ENCODE measurements around the gene VDR.

- TF ChIP-seq, protein P1, sequence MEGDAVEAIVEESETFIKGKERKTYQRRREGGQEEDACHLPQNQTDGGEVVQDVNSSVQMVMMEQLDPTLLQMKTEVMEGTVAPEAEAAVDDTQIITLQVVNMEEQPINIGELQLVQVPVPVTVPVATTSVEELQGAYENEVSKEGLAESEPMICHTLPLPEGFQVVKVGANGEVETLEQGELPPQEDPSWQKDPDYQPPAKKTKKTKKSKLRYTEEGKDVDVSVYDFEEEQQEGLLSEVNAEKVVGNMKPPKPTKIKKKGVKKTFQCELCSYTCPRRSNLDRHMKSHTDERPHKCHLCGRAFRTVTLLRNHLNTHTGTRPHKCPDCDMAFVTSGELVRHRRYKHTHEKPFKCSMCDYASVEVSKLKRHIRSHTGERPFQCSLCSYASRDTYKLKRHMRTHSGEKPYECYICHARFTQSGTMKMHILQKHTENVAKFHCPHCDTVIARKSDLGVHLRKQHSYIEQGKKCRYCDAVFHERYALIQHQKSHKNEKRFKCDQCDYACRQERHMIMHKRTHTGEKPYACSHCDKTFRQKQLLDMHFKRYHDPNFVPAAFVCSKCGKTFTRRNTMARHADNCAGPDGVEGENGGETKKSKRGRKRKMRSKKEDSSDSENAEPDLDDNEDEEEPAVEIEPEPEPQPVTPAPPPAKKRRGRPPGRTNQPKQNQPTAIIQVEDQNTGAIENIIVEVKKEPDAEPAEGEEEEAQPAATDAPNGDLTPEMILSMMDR (IDR thresholded peaks at IDR 0.05; ENCODE audit: low read depth, low read length): no peak
- TF ChIP-seq EZH2phosphoT487 (IDR thresholded peaks at IDR 0.05; ENCODE audit: low read depth): no peak
Measured at GRCh38 chr12:47800582-47800981, 104.2 kb downstream of the VDR start.
